OCI-LY1 (cell line): Measurements from ENCODE around the gene CDH23.

Experiments used
- CTCF ChIP-seq: fragments of 200-600 bp; sonication (generic), shearing (Covaris generic); IDR thresholded peaks from 2 replicates; pipeline ENCODE4 v1.5.1; 2017; ENCODE audit warnings: mild to moderate bottlenecking, antibody characterized with exemption, low read length, moderate library complexity, mixed read lengths
- EZH2 ChIP-seq: fragments of 200-600 bp; sonication (generic), shearing (Covaris generic); IDR thresholded peaks from 2 replicates; pipeline ENCODE4 v1.8.0; 2017; ENCODE audit warnings: borderline replicate concordance, mixed run types, mild to moderate bottlenecking, antibody characterized with exemption, low read length, moderate library complexity, mixed read lengths

GRCh38 chr10:71568896-71569492 lies 172.3 kb downstream of the CDH23 start:
- no peak for TF ChIP-seq CTCF
- no peak for TF ChIP-seq EZH2
